Activated B cell treated with CpG ODN at 0.5 μM for 24 hours (primary cell): ENCODE results near the gene ATF5. TPM values are rescaled to one million over a fixed set of nuclear protein-coding genes. Genes with fewer than 3 reads are reported as not detected.

Source experiments
- ATAC-seq: fragments of 200-7000 bp; cut with Tn5 transposase; one replicate; pipeline ENCODE4 v1.10.0; 2021; ENCODE audit warnings: low read depth, mild to moderate bottlenecking, moderate library complexity
- CTCF ChIA-PET: fragments of 350-600 bp; sonication (Branson Sonifier 250); formaldehyde crosslinking; loops from one replicate; lab custom pipeline; 2021; ENCODE audit warnings: antibody characterized with exemption; lab: Charles Lee
- POLR2A ChIA-PET: fragments of 350-600 bp; sonication (Branson Sonifier 250); formaldehyde crosslinking; loops from one replicate; lab custom pipeline; 2021; ENCODE audit warnings: antibody characterized with exemption; lab: Charles Lee
- DNase-seq: peaks from one replicate; pipeline ENCODE4 v3.0.0; 2022
- H3K27ac Mint-ChIP-seq: one replicate; pipeline ENCODE4 v1.8.0; 2020; ENCODE audit warnings: mixed read lengths
- H3K27me3 Mint-ChIP-seq: one replicate; pipeline ENCODE4 v1.8.0; 2021; ENCODE audit warnings: mixed read lengths
- H3K36me3 Mint-ChIP-seq: one replicate; pipeline ENCODE4 v1.8.0; 2021; ENCODE audit warnings: low read depth, mixed read lengths
- H3K4me1 Mint-ChIP-seq: one replicate; pipeline ENCODE4 v1.8.0; 2021; ENCODE audit warnings: mixed read lengths
- H3K4me3 Mint-ChIP-seq: one replicate; pipeline ENCODE4 v1.8.0; 2020; ENCODE audit warnings: mild to moderate bottlenecking, mixed read lengths
- H3K9me3 Mint-ChIP-seq: one replicate; pipeline ENCODE4 v1.8.0; 2020; ENCODE audit warnings: mixed read lengths
- intact Hi-C: fragments of 100-400 bp; cut with micrococcal nuclease; formaldehyde crosslinking; loops from one replicate; pipeline ENCODE4 v1.15.1; 2024
- total RNA-seq: library from RNA; stranded (reverse); gene quantifications from 2 replicates; pipeline ENCODE4 v1.2.3, GENCODE V29; 2022
- TF ChIP-seq, protein P1 (sequence below): fragments of 200-600 bp; IDR thresholded peaks from one replicate; pipeline ENCODE4 v1.8.0; 2022; ENCODE audit warnings: antibody characterized with exemption, mild to moderate bottlenecking

Gene ATF5
- total RNA-seq, 1 donor from 2014 or later = 199 TPM

DNA sequence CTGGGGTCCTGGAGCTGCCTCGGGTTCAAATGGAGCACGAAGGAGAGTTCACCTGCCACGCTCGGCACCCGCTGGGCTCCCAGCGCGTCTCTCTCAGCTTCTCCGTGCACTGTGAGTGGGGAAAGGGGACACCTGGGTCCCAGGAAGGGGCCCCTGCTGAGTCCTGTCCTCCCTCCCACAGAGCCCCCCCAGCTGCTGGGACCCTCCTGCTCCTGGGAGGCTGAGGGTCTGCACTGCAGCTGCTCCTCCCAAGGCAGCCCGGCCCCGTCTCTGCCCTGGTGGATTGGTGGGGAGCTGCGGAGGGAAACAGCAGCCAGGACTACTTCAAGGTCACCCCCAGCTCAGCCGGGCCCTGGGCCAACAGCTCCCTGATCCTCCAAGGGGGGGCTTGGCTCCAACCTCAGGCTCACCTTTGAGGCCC is 43.0 kb downstream of the ATF5 start:
- H3K4me3 Mint-ChIP-seq = no peak overlapping the region

DNA sequence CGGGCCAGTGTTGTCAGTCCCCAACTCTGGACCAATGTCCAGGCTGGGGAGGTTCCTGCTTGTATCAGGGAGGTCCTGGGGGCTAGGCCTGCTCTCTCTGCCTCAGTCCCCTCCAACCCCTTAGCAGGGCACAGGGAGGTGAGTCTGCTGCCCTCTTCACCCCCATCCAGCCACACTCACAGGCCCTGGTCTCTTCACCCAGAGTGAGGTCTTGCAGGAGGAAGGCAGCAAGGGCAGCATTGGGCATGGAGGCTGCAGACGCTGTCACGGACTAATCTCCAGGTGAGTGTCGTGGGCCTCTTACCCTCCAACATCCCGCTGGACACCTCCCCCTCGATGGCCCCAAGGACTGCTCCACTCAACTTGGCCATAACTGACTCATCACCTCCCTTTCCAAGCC is 43.8 kb downstream of the ATF5 start:
- Mint-ChIP-seq H3K4me1 (no peaks in the 10 kb centered on the region), H3K27ac (no peak overlapping the region), H3K4me3 (no peak overlapping the region), H3K9me3 (no peaks in the 10 kb centered on the region), H3K27me3 (peaks cover 9% of the 10 kb centered on the region), H3K36me3 (peaks cover 33% of the 10 kb centered on the region)
- ChIA-PET CTCF (no interaction called here), POLR2A (no interaction called here)
- DNase-seq = no peak
- TF ChIP-seq, protein P1, sequence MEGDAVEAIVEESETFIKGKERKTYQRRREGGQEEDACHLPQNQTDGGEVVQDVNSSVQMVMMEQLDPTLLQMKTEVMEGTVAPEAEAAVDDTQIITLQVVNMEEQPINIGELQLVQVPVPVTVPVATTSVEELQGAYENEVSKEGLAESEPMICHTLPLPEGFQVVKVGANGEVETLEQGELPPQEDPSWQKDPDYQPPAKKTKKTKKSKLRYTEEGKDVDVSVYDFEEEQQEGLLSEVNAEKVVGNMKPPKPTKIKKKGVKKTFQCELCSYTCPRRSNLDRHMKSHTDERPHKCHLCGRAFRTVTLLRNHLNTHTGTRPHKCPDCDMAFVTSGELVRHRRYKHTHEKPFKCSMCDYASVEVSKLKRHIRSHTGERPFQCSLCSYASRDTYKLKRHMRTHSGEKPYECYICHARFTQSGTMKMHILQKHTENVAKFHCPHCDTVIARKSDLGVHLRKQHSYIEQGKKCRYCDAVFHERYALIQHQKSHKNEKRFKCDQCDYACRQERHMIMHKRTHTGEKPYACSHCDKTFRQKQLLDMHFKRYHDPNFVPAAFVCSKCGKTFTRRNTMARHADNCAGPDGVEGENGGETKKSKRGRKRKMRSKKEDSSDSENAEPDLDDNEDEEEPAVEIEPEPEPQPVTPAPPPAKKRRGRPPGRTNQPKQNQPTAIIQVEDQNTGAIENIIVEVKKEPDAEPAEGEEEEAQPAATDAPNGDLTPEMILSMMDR = no peak
- intact Hi-C loops = no loop called here
- ATAC-seq = no peak

More for the DNA sequence above, 43.0 kb downstream of the ATF5 start:
- ATAC-seq = no peak
- Mint-ChIP-seq H3K4me1 (no peaks in the 10 kb centered on the region), H3K27ac (no peak overlapping the region), H3K9me3 (no peaks in the 10 kb centered on the region), H3K36me3 (peaks cover 25% of the 10 kb centered on the region), H3K27me3 (peaks cover 9% of the 10 kb centered on the region)
- intact Hi-C loops = no loop called here
- CTCF ChIA-PET = no interaction called here
- POLR2A ChIA-PET = no interaction called here
- no peak for DNase-seq
- TF ChIP-seq, protein P1 = no peak

DNA sequence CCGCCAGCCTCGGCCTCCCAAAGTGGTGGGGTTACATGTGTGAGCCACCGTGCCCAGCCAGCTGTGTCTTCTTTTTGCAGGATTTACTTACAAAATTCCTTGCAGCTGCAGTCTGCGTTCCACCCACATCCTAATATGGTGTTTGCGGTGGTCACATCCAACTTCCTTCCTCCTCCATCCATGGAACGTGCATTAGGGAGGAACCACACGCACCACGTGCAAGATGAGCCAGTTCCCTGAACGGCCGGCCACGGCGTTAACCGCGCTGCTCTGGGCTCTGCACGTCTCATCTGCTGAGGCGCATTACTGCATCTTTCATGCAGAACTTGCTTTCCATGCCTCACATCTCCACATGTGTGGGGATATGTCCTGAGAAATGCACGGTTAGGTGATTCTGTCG is 45.0 kb downstream of the ATF5 start:
- Mint-ChIP-seq H3K27me3 (peaks cover 3% of the 10 kb centered on the region), H3K27ac (no peak overlapping the region), H3K4me1 (no peaks in the 10 kb centered on the region), H3K9me3 (no peaks in the 10 kb centered on the region), H3K4me3 (no peak overlapping the region), H3K36me3 (peaks cover 45% of the 10 kb centered on the region)
- ATAC-seq = no peak
- intact Hi-C loops = no loop called here
- DNase-seq = no peak
- CTCF ChIA-PET = no interaction called here
- TF ChIP-seq, protein P1 = no peak
- POLR2A ChIA-PET = no interaction called here

DNA sequence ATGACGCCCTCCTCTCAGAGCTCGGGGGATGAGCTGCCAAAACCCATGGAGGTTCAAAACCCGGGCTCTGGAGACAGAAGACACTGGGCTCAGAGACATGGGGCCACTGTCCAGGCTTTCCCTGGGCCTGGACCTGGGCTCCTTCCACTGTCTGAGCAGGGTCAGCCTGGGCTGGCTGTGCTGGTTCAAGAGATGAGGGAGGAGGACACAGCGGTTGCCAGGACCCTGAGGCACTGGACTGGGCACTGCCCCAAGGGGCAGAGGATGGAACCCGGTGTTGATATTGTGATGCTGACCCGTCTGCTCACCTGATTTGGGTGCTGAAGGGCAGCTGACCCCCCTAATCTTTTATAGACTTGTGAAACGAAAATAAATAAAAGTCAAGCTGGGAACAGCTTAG is 46.0 kb downstream of the ATF5 start:
- Mint-ChIP-seq H3K36me3 (peaks cover 46% of the 10 kb centered on the region), H3K4me3 (no peak overlapping the region), H3K27me3 (no peaks in the 10 kb centered on the region), H3K9me3 (no peaks in the 10 kb centered on the region), H3K4me1 (no peaks in the 10 kb centered on the region), H3K27ac (no peak overlapping the region)
- intact Hi-C loops = no loop called here
- no peak for ATAC-seq
- POLR2A ChIA-PET = no interaction called here
- CTCF ChIA-PET = no interaction called here
- no peak for DNase-seq
- TF ChIP-seq, protein P1 = no peak

DNA sequence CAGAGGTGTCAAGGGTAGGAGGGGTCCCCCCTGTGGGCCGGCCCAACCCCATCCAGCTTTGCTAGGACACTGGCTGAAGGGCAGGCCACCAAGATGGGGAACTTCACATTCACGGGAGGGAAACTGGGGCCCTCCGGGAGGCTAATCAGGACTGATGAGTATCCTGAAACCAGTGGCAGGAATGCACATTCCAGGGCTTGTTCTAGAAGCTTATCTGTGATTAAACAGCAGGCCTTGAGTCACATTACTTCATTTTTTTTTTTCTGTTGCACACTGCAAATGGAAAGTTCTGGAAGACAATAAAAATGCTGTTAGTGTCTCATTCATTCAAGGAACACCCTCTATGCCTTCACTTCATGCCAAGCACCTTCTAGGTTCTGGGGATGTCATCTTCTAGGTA is 47.5 kb downstream of the ATF5 start:
- Mint-ChIP-seq H3K4me1 (no peaks in the 10 kb centered on the region), H3K9me3 (no peaks in the 10 kb centered on the region), H3K27ac (no peak overlapping the region), H3K4me3 (no peak overlapping the region), H3K36me3 (peaks cover 59% of the 10 kb centered on the region), H3K27me3 (no peaks in the 10 kb centered on the region)
- DNase-seq (no peak), ATAC-seq (no peak)
- ChIA-PET CTCF (no interaction called here), POLR2A (no interaction called here)
- TF ChIP-seq, protein P1 = no peak
- intact Hi-C loops = no loop called here
